H9 (cell line): ENCODE results near the gene RASGRF2. TPM values are rescaled to one million over a fixed set of nuclear protein-coding genes. Genes with fewer than 3 reads are reported as not detected.

Experiments
- DNase-seq: peaks from one replicate; pipeline ENCODE4 v3.0.0-alpha.2; 2017
- H2AFZ ChIP-seq: one replicate; pipeline ENCODE4 v1.6.1; 2013; ENCODE audit warnings: mild to moderate bottlenecking, low read length, control low read depth, moderate library complexity
- H2AK5ac ChIP-seq: 2 replicates; pipeline ENCODE4 v1.6.1; 2013; ENCODE audit warnings: low read length, control low read depth, mixed read lengths; ENCODE audit not compliant: insufficient read length
- H2BK120ac ChIP-seq: one replicate; pipeline ENCODE4 v1.6.1; 2013; ENCODE audit warnings: low read depth, mild to moderate bottlenecking, low read length, control low read depth, inconsistent platforms; ENCODE audit not compliant: poor library complexity, severe bottlenecking
- H2BK12ac ChIP-seq: 2 replicates; pipeline ENCODE4 v1.6.1; 2013; ENCODE audit warnings: low read length, control low read depth, mixed read lengths, low read depth; ENCODE audit not compliant: insufficient read length
- H2BK15ac ChIP-seq: 2 replicates; pipeline ENCODE4 v1.6.1; 2013; ENCODE audit warnings: low read depth, low read length, control low read depth
- H2BK20ac ChIP-seq: one replicate; pipeline ENCODE4 v1.6.1; 2013; ENCODE audit warnings: low read depth, mild to moderate bottlenecking, low read length, control low read depth, inconsistent platforms; ENCODE audit not compliant: poor library complexity, severe bottlenecking
- H2BK5ac ChIP-seq: 2 replicates; pipeline ENCODE4 v1.6.1; 2013; ENCODE audit warnings: low read length, control low read depth, mixed read lengths; ENCODE audit not compliant: insufficient read length
- H3K14ac ChIP-seq: 2 replicates; pipeline ENCODE4 v1.6.1; 2013; ENCODE audit warnings: low read length, control low read depth; ENCODE audit not compliant: insufficient read depth
- H3K18ac ChIP-seq: 2 replicates; pipeline ENCODE4 v1.6.1; 2013; ENCODE audit warnings: low read depth, mild to moderate bottlenecking, mixed read lengths, low read length, control low read depth; ENCODE audit not compliant: insufficient read length
- H3K23ac ChIP-seq: 2 replicates; pipeline ENCODE4 v1.6.1; 2013; ENCODE audit warnings: low read length, control low read depth, mixed read lengths, low read depth; ENCODE audit not compliant: insufficient read length
- H3K23me2 ChIP-seq: 2 replicates; pipeline ENCODE4 v1.6.1; 2013; ENCODE audit warnings: low read depth, mild to moderate bottlenecking, mixed read lengths, low read length, control low read depth; ENCODE audit not compliant: insufficient read length, poor library complexity, severe bottlenecking
- H3K27ac ChIP-seq: 2 replicates; pipeline ENCODE4 v1.5.1; 2013; ENCODE audit warnings: low read length, control low read depth, mixed read lengths, low read depth; ENCODE audit not compliant: insufficient read length
- H3K27me3 ChIP-seq: 2 replicates; pipeline ENCODE4 v1.6.1; 2013; ENCODE audit warnings: low read length, control low read depth, inconsistent platforms; ENCODE audit not compliant: insufficient read depth
- H3K4ac ChIP-seq: 2 replicates; pipeline ENCODE4 v1.6.1; 2013; ENCODE audit warnings: low read depth, mild to moderate bottlenecking, control low read depth, inconsistent platforms, low read length, moderate library complexity
- H3K4me1 ChIP-seq: 2 replicates; pipeline ENCODE4 v1.6.1; 2013; ENCODE audit warnings: low read length, control low read depth, inconsistent platforms; ENCODE audit not compliant: insufficient read depth
- H3K4me2 ChIP-seq: 2 replicates; pipeline ENCODE4 v1.6.1; 2013; ENCODE audit warnings: low read length, control low read depth, mixed read lengths; ENCODE audit not compliant: insufficient read length, insufficient read depth
- H3K56ac ChIP-seq: 2 replicates; pipeline ENCODE4 v1.6.1; 2013; ENCODE audit warnings: low read depth, mild to moderate bottlenecking, mixed read lengths, low read length, control low read depth; ENCODE audit not compliant: insufficient read length
- H3K79me1 ChIP-seq: 2 replicates; pipeline ENCODE4 v1.6.1; 2013; ENCODE audit warnings: low read depth, mild to moderate bottlenecking, moderate library complexity, low read length, control low read depth, inconsistent platforms; ENCODE audit not compliant: insufficient read depth, poor library complexity, severe bottlenecking
- H3K79me2 ChIP-seq: 2 replicates; pipeline ENCODE4 v1.6.1; 2013; ENCODE audit warnings: low read length, control low read depth, inconsistent platforms; ENCODE audit not compliant: insufficient read depth
- H3K9ac ChIP-seq: 2 replicates; pipeline ENCODE4 v1.6.1; 2013; ENCODE audit warnings: low read length, control low read depth, mixed read lengths; ENCODE audit not compliant: insufficient read length; ENCODE audit errors: extremely low read depth
- H3K9me3 ChIP-seq: one replicate; pipeline ENCODE4 v1.6.1; 2013; ENCODE audit warnings: low read depth, low read length, inconsistent platforms; ENCODE audit not compliant: control insufficient read depth
- H3T11ph ChIP-seq: one replicate; pipeline ENCODE4 v1.6.1; 2013; ENCODE audit warnings: mild to moderate bottlenecking, low read length, control low read depth, inconsistent platforms
- H4K20me1 ChIP-seq: one replicate; pipeline ENCODE4 v1.6.1; 2013; ENCODE audit not compliant: control insufficient read depth, insufficient read length, insufficient read depth
- H4K5ac ChIP-seq: 2 replicates; pipeline ENCODE4 v1.6.1; 2013; ENCODE audit warnings: low read depth, mild to moderate bottlenecking, mixed read lengths, low read length, control low read depth; ENCODE audit not compliant: insufficient read length
- H4K8ac ChIP-seq: replicated peaks from 2 replicates; pipeline ENCODE4 v1.6.1; 2013; ENCODE audit warnings: low read length, control low read depth, mixed read lengths, low read depth; ENCODE audit not compliant: insufficient read length
- H4K91ac ChIP-seq: 2 replicates; pipeline ENCODE4 v1.6.1; 2013; ENCODE audit warnings: low read depth, mild to moderate bottlenecking, moderate library complexity, mixed read lengths, low read length, control low read depth; ENCODE audit not compliant: insufficient read length
- H3K27ac Mint-ChIP-seq, 3 experiments: 2 replicates in 2 of 3; 3 replicates in 1 of 3; pipeline ENCODE4 v1.8.0; 2020 to 2021; ENCODE audit warnings: mixed read lengths in 3 of 3, mild to moderate bottlenecking in 1 of 3, moderate library complexity in 1 of 3
- H3K27me3 Mint-ChIP-seq: 2 replicates; pipeline ENCODE4 v1.8.0; 2021; ENCODE audit warnings: low read depth, mild to moderate bottlenecking, moderate library complexity, mixed read lengths
- H3K36me3 Mint-ChIP-seq, 3 experiments: 2 replicates in 2 of 3; 3 replicates in 1 of 3; pipeline ENCODE4 v1.8.0; 2020 to 2021; ENCODE audit warnings: low read depth in 3 of 3, mixed read lengths in 3 of 3; ENCODE audit not compliant: insufficient read depth in 1 of 3
- H3K4me1 Mint-ChIP-seq, 2 experiments: 2 replicates each; pipeline ENCODE4 v1.8.0; 2020; ENCODE audit warnings: mixed read lengths in 2 of 2
- H3K4me3 Mint-ChIP-seq, 2 experiments: 2 replicates in 1 of 2; 3 replicates in 1 of 2; pipeline ENCODE4 v1.8.0; 2020 to 2021; ENCODE audit warnings: mild to moderate bottlenecking in 2 of 2, mixed read lengths in 2 of 2, moderate library complexity in 1 of 2
- H3K9me3 Mint-ChIP-seq, 2 experiments: 2 replicates in 1 of 2; 3 replicates in 1 of 2; pipeline ENCODE4 v1.8.0; 2020; ENCODE audit warnings: mild to moderate bottlenecking in 2 of 2, mixed read lengths in 2 of 2, moderate library complexity in 1 of 2
- total RNA-seq: library from RNA; stranded (reverse); gene quantifications from 2 replicates; pipeline ENCODE4 v1.2.1, GENCODE V29; 2021
- TF ChIP-seq, protein P1 (sequence below): fragments of 200-600 bp; sonication (generic); conservative IDR thresholded peaks from 3 replicates; pipeline ENCODE4 v1.8.0; 2021; ENCODE audit warnings: antibody characterized with exemption, mild to moderate bottlenecking

Gene RASGRF2
- total RNA-seq, 1 experiment from 2014 or later: 13.5 TPM

DNA sequence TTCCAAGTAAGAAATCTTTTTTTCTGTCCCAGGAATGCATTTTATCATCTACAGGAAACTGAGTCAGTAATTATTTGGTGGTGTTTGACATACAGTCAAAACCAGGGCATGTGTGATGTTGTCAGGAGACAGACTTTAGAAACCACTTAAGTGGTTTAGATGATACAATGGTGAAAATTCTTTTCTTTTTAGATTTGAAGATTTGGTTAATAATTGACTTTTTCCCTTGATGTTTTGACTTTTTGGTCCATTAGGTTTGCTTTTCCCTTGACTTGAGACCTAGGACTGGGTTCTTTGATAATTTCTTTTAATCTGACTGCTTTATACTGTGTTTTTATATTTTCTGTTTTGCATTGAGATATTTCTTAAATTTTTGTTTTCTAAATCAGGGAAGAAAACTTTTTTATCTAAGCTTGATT, 85.2 kb downstream of the RASGRF2 start:
- Histone ChIP-seq H3K9ac (no peak overlapping the region), H3K27ac (no peak overlapping the region), H3K56ac (no peak overlapping the region), H2BK12ac (no peak overlapping the region), H2AK5ac (no peak overlapping the region), H4K20me1 (no peaks in the 10 kb centered on the region), H3K27me3 (no peaks in the 10 kb centered on the region), H2AFZ (no peak overlapping the region), H3K14ac (no peak overlapping the region), H3K4ac (no peak overlapping the region), H4K91ac (no peak overlapping the region), H2BK20ac (no peak overlapping the region), H3K9me3 (no peaks in the 10 kb centered on the region), H3K79me1 (no peaks in the 10 kb centered on the region), H2BK15ac (no peak overlapping the region), H3K18ac (no peak overlapping the region), H3K23me2 (no peaks in the 10 kb centered on the region), H4K8ac (no peak overlapping the region), H3K4me2 (no peak overlapping the region), H2BK5ac (no peak overlapping the region), H2BK120ac (no peak overlapping the region), H3K23ac (no peak overlapping the region), H4K5ac (no peak overlapping the region), H3T11ph (no peak overlapping the region), H3K4me1 (no peaks in the 10 kb centered on the region; the same call in 1 of the 2 replicates), H3K79me2 (no peaks in the 10 kb centered on the region)
- H3K4me1 Mint-ChIP-seq: peaks cover 4% of the 10 kb centered on the region in 2 experiments
- H3K36me3 Mint-ChIP-seq: peaks cover 0 to 1% (median 0%) of the 10 kb centered on the region in 3 experiments; a peak in 2 of 7 replicates
- no peaks in the 10 kb centered on the region for H3K27me3 Mint-ChIP-seq
- no peak overlapping the region for H3K27ac Mint-ChIP-seq
- TF ChIP-seq, protein P1, sequence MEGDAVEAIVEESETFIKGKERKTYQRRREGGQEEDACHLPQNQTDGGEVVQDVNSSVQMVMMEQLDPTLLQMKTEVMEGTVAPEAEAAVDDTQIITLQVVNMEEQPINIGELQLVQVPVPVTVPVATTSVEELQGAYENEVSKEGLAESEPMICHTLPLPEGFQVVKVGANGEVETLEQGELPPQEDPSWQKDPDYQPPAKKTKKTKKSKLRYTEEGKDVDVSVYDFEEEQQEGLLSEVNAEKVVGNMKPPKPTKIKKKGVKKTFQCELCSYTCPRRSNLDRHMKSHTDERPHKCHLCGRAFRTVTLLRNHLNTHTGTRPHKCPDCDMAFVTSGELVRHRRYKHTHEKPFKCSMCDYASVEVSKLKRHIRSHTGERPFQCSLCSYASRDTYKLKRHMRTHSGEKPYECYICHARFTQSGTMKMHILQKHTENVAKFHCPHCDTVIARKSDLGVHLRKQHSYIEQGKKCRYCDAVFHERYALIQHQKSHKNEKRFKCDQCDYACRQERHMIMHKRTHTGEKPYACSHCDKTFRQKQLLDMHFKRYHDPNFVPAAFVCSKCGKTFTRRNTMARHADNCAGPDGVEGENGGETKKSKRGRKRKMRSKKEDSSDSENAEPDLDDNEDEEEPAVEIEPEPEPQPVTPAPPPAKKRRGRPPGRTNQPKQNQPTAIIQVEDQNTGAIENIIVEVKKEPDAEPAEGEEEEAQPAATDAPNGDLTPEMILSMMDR: no peak
- no peak for DNase-seq
- no peak overlapping the region for H3K4me3 Mint-ChIP-seq
- H3K9me3 Mint-ChIP-seq: no peaks in the 10 kb centered on the region
